Uterus (tissue), 4 donors: ENCODE results near the gene CBR3. TPM values are rescaled to one million over a fixed set of nuclear protein-coding genes. Genes with fewer than 3 reads are reported as not detected.

Experiments
- DNase-seq, 2 donors: peaks; one replicate each; pipeline ENCODE4 v3.0.0-alpha.2; 2019 to 2020
- H3K27ac ChIP-seq, 2 donors: fragments of 200-600 bp; sonication (generic); 1 replicate in 1 of 2; 2 replicates in 1 of 2; pipeline ENCODE4 v1.5.1; 2016 to 2018
- H3K27me3 ChIP-seq, 2 donors: fragments of 200-600 bp; sonication (generic); one replicate each; pipeline ENCODE4 v1.5.1; 2018 to 2019; ENCODE audit warnings: control low read depth in 1 of 2
- H3K36me3 ChIP-seq, 2 donors: fragments of 200-600 bp; sonication (generic); one replicate each; pipeline ENCODE4 v1.5.1; 2019; ENCODE audit warnings: control low read depth in 1 of 2
- H3K4me1 ChIP-seq, 2 donors: fragments of 200-600 bp; sonication (generic); one replicate each; pipeline ENCODE4 v1.5.1; 2018 to 2019; ENCODE audit warnings: control low read depth in 1 of 2
- H3K4me3 ChIP-seq, 2 donors: fragments of 200-600 bp; sonication (generic); 1 replicate in 1 of 2; 2 replicates in 1 of 2; pipeline ENCODE4 v1.5.1; 2018 to 2019; ENCODE audit warnings: mild to moderate bottlenecking in 1 of 2
- H3K9me3 ChIP-seq, 2 donors: fragments of 200-600 bp; sonication (generic); one replicate each; pipeline ENCODE4 v1.5.1; 2019; ENCODE audit warnings: control low read depth in 1 of 2
- CTCF ChIP-seq, 4 experiments: fragments of 200-600 bp in 2 of 4; fragments of 450-650 bp in 2 of 4; sonication (generic) in 2 of 4; IDR thresholded peaks; one replicate each; pipeline ENCODE4 v1.5.1; 2016 to 2019; ENCODE audit warnings: antibody characterized with exemption in 4 of 4, mild to moderate bottlenecking in 2 of 4, moderate library complexity in 1 of 4
- POLR2A ChIP-seq, 2 donors: fragments of 450-650 bp; IDR thresholded peaks; one replicate each; pipeline ENCODE4 v1.6.1; 2016; ENCODE audit warnings: antibody characterized with exemption in 2 of 2, mild to moderate bottlenecking in 1 of 2, moderate library complexity in 1 of 2
- intact Hi-C: fragments of 100-400 bp; cut with DNase I; formaldehyde crosslinking; loops from one replicate; pipeline ENCODE4 v1.15.1; 2023; ENCODE audit warnings: low total_unique reads
- total RNA-seq, 4 donors: library from RNA; depleted of rRNA in 3 of 4; stranded (reverse); fragments of >200 nt in 3 of 4; gene quantifications; one replicate each; pipeline versions ENCODE4 v1.1.0 to v1.2.4, GENCODE V29; 2014 to 2023
- donor health status: DM: yes; HTN: yes; CAD: no.

CBR3 gene
- total RNA-seq, 4 donors from 2014 or later, result 2.6 to 7.3 (median 5.2) TPM

GRCh38 chr21:36156815-36157670, 22.2 kb downstream of the CBR3 start, which contains the start of gene DOP1B:
DOP1B (plus strand) TSS chr21:36156824; CDS start chr21:36164734, 7,910 bp downstream.
- Histone ChIP-seq H3K4me3 (peak within 1 kb of the TSS; percentile 62 to 94), H3K36me3 (no peaks in the 10 kb centered on the region), H3K4me1 (no peaks in the 10 kb centered on the region), H3K27me3 (no peaks in the 10 kb centered on the region), H3K27ac (peak within 1 kb of the TSS; percentile 77 to 83), H3K9me3 (no peaks in the 10 kb centered on the region)
- intact Hi-C loops, result no loop called here
- no peak for DNase-seq
- peak in 1 of 2 donors; percentile 68 for TF ChIP-seq POLR2A (IDR thresholded peaks at IDR 0.05)
- TF ChIP-seq CTCF (IDR thresholded peaks at IDR 0.05), result no peak

GRCh38 chr21:36159356-36159921, 24.6 kb downstream of the CBR3 start:
- Histone ChIP-seq H3K9me3 (no peaks in the 10 kb centered on the region), H3K4me1 (no peaks in the 10 kb centered on the region), H3K36me3 (no peaks in the 10 kb centered on the region), H3K27ac (no peak overlapping the region), H3K27me3 (no peaks in the 10 kb centered on the region), H3K4me3 (no peak overlapping the region)
- intact Hi-C loops, result no loop called here
- DNase-seq, result no peak
- TF ChIP-seq POLR2A (IDR thresholded peaks at IDR 0.05) (no peak), CTCF (IDR thresholded peaks at IDR 0.05) (no peak)

GRCh38 chr21:36160850-36161178, 25.9 kb downstream of the CBR3 start:
- H3K27ac ChIP-seq, result no peak overlapping the region
- H3K4me3 ChIP-seq, result no peak overlapping the region
- no peaks in the 10 kb centered on the region for H3K36me3 ChIP-seq
- DNase-seq, result no peak
- no peaks in the 10 kb centered on the region for H3K9me3 ChIP-seq
- no peaks in the 10 kb centered on the region for H3K27me3 ChIP-seq
- no peak for TF ChIP-seq CTCF (IDR thresholded peaks at IDR 0.05)
- no peak for TF ChIP-seq POLR2A (IDR thresholded peaks at IDR 0.05)
- intact Hi-C loops, result no loop called here
- H3K4me1 ChIP-seq, result no peaks in the 10 kb centered on the region

GRCh38 chr21:36162631-36163030, 27.8 kb downstream of the CBR3 start:
- no peak overlapping the region for H3K27ac ChIP-seq
- no peaks in the 10 kb centered on the region for H3K36me3 ChIP-seq
- TF ChIP-seq CTCF (IDR thresholded peaks at IDR 0.05) (no peak), POLR2A (IDR thresholded peaks at IDR 0.05) (no peak)
- intact Hi-C loops, result no loop called here
- no peaks in the 10 kb centered on the region for H3K4me1 ChIP-seq
- no peaks in the 10 kb centered on the region for H3K9me3 ChIP-seq
- H3K4me3 ChIP-seq, result no peak overlapping the region
- no peaks in the 10 kb centered on the region for H3K27me3 ChIP-seq
- DNase-seq, result no peak
